NK-92 (cell line): ENCODE results near the gene PHF2.
"Not testable (repeated sequence)": the region's sequence is repeated elsewhere in the genome, so short reads cannot be mapped to it uniquely, and the experiment has no call there.

Experiments used
- DNase-seq: peaks from one replicate; lab custom pipeline; 2025; ENCODE audit not compliant: unreplicated experiment; lab: John Stamatoyannopoulos, UW

PHF2 gene

GRCh38 chr9:93663877-93664548 lies 87.6 kb downstream of the PHF2 start:
- DNase-seq = no peak

GRCh38 chr9:93664549-93665120 lies 88.3 kb downstream of the PHF2 start:
- no peak for DNase-seq

- no peak for DNase-seq
Observed at GRCh38 chr9:93665128-93665636, 88.8 kb downstream of the PHF2 start.

GRCh38 chr9:93665637-93666438 lies 89.5 kb downstream of the PHF2 start:
- DNase-seq = no peak

GRCh38 chr9:93666439-93666784 lies 90.0 kb downstream of the PHF2 start:
- not testable (repeated sequence) for DNase-seq

- no peak for DNase-seq
Observed at GRCh38 chr9:93667006-93667405, 90.6 kb downstream of the PHF2 start.

- no peak for DNase-seq
Observed at GRCh38 chr9:93667627-93668026, 91.2 kb downstream of the PHF2 start.

- DNase-seq = no peak
Observed at GRCh38 chr9:93668261-93668871, 92.0 kb downstream of the PHF2 start.

GRCh38 chr9:93669116-93669957 lies 93.0 kb downstream of the PHF2 start:
- no peak for DNase-seq

GRCh38 chr9:93669958-93670207 lies 93.5 kb downstream of the PHF2 start:
- DNase-seq = no peak

GRCh38 chr9:93670208-93671019 lies 94.0 kb downstream of the PHF2 start:
- no peak for DNase-seq

- no peak for DNase-seq
Observed at GRCh38 chr9:93671020-93671338, 94.6 kb downstream of the PHF2 start.

- DNase-seq = not testable (repeated sequence)
Observed at GRCh38 chr9:93672330-93673020, 96.1 kb downstream of the PHF2 start.

GRCh38 chr9:93673021-93673838 lies 96.8 kb downstream of the PHF2 start:
- DNase-seq = no peak

GRCh38 chr9:93673839-93674334 lies 97.5 kb downstream of the PHF2 start:
- no peak for DNase-seq

- no peak for DNase-seq
Observed at GRCh38 chr9:93674580-93675335, 98.4 kb downstream of the PHF2 start.

GRCh38 chr9:93675336-93676150 lies 99.2 kb downstream of the PHF2 start:
- no peak for DNase-seq
